Suprapubic skin (tissue), 4 donors: ENCODE data around the gene CSH1. TPM values are rescaled to one million over a fixed set of nuclear protein-coding genes. Genes with fewer than 3 reads are reported as not detected.

ENCODE experiments used
- DNase-seq, 2 donors: peaks; one replicate each; pipeline ENCODE4 v3.0.0-alpha.2; 2019; ENCODE audit warnings: low spot score in 2 of 2
- H3K27ac ChIP-seq: fragments of 200-600 bp; sonication (generic); one replicate; pipeline ENCODE4 v1.5.1; 2019
- H3K27me3 ChIP-seq: fragments of 200-600 bp; sonication (generic); one replicate; pipeline ENCODE4 v1.5.1; 2019
- H3K36me3 ChIP-seq: fragments of 200-600 bp; sonication (generic); one replicate; pipeline ENCODE4 v1.5.1; 2019
- H3K4me1 ChIP-seq: fragments of 200-600 bp; sonication (generic); one replicate; pipeline ENCODE4 v1.5.1; 2019
- H3K4me3 ChIP-seq: fragments of 200-600 bp; sonication (generic); one replicate; pipeline ENCODE4 v1.5.1; 2019; ENCODE audit warnings: mild to moderate bottlenecking
- H3K9me3 ChIP-seq: fragments of 200-600 bp; sonication (generic); one replicate; pipeline ENCODE4 v1.5.1; 2019
- CTCF ChIP-seq, 2 donors: fragments of 200-600 bp in 1 of 2; fragments of 450-650 bp in 1 of 2; sonication (generic) in 1 of 2; IDR thresholded peaks; one replicate each; pipeline ENCODE4 v1.5.1; 2016 to 2019; ENCODE audit warnings: antibody characterized with exemption in 2 of 2, mild to moderate bottlenecking in 1 of 2, moderate library complexity in 1 of 2
- EP300 ChIP-seq: sonication (generic); formaldehyde crosslinking; IDR thresholded peaks from one replicate; pipeline ENCODE4 v1.6.1; 2017; ENCODE audit warnings: antibody characterized with exemption
- POLR2A ChIP-seq, 2 donors: fragments of 450-650 bp; IDR thresholded peaks; one replicate each; pipeline ENCODE4 v1.6.1; 2017; ENCODE audit warnings: antibody characterized with exemption in 2 of 2, mild to moderate bottlenecking in 2 of 2, moderate library complexity in 2 of 2
- POLR2AphosphoS5 ChIP-seq, 3 donors: sonication (generic); formaldehyde crosslinking; IDR thresholded peaks; one replicate each; pipeline ENCODE4 v1.6.1; 2017; ENCODE audit warnings: antibody characterized with exemption in 3 of 3
- WGBS: methylation state at CpG from one replicate; pipeline ENCODE4 v1.1.5; 2018; 5-methylcytosine and 5-hydroxymethylcytosine counted together
- total RNA-seq, 4 donors: library from RNA; depleted of rRNA; stranded (reverse); fragments of >200 nt; gene quantifications; one replicate each; pipeline ENCODE4 v1.1.0, GENCODE V29; 2016

The CSH1 gene
- total RNA-seq, 4 donors from 2014 or later: not detected

- Histone ChIP-seq H3K27me3 (no peaks in the 10 kb centered on the region), H3K4me1 (peaks cover 10% of the 10 kb centered on the region), H3K4me3 (peak overlapping the region; percentile 32), H3K9me3 (no peaks in the 10 kb centered on the region), H3K27ac (peak overlapping the region; percentile 53), H3K36me3 (no peaks in the 10 kb centered on the region)
- peak; percentile 95 to 98 for DNase-seq
- 22% methylated on average over 51 of the region's 82 CpGs for WGBS
- TF ChIP-seq CTCF (IDR thresholded peaks at IDR 0.05) (peak; percentile 34 to 68), POLR2AphosphoS5 (IDR thresholded peaks at IDR 0.05) (peak; percentile 4 to 93 (median 61)), EP300 (no peak), POLR2A (IDR thresholded peaks at IDR 0.05) (no peak)
These were observed 47.3 kb downstream of the CSH1 start for GRCh38 chr17:63848834-63849689.

GRCh38 chr17:63847525-63848249, 48.7 kb downstream of the CSH1 start:
- Histone ChIP-seq H3K4me1 (peaks cover 17% of the 10 kb centered on the region), H3K27ac (no peak overlapping the region), H3K27me3 (no peaks in the 10 kb centered on the region), H3K4me3 (no peak overlapping the region), H3K36me3 (no peaks in the 10 kb centered on the region), H3K9me3 (no peaks in the 10 kb centered on the region)
- DNase-seq: no peak
- no peak for TF ChIP-seq CTCF (IDR thresholded peaks at IDR 0.05)
- TF ChIP-seq POLR2AphosphoS5 (IDR thresholded peaks at IDR 0.05): no peak
- TF ChIP-seq POLR2A (IDR thresholded peaks at IDR 0.05): no peak
- TF ChIP-seq EP300: no peak
- 76% methylated on average over 3 of the region's 3 CpGs for WGBS

- Histone ChIP-seq H3K9me3 (no peaks in the 10 kb centered on the region), H3K36me3 (no peaks in the 10 kb centered on the region), H3K4me1 (peaks cover 29% of the 10 kb centered on the region), H3K27ac (no peak overlapping the region), H3K4me3 (no peak overlapping the region), H3K27me3 (no peaks in the 10 kb centered on the region)
- TF ChIP-seq POLR2A (IDR thresholded peaks at IDR 0.05): no peak
- WGBS: 42% methylated on average over 1 of the region's 1 CpG
- DNase-seq: no peak
These were observed 50.9 kb downstream of the CSH1 start for GRCh38 chr17:63845509-63845908.

Other genes starting within 250 kb of the CSH1 start
- 1 to 10 TPM; 5.0 to 9.4 (median 6.8) TPM for gene LIMD2, start 196.4 kb downstream of the CSH1 start, total RNA-seq
- gene STRADA, start 154.8 kb downstream of the CSH1 start, total RNA-seq: 10 to 100 TPM; 17.0 to 52.2 (median 27.4) TPM
- gene CCDC47, start 123.0 kb downstream of the CSH1 start, total RNA-seq: 10 to 100 TPM; 48.1 to 70.0 (median 62.9) TPM
- 100 to 1,000 TPM in 2 of 4 donors, 10 to 100 TPM in 2; 56.9 to 222 (median 84.9) TPM for gene DDX42, start 122.4 kb downstream of the CSH1 start, total RNA-seq
- gene PSMC5, start 69.1 kb downstream of the CSH1 start, total RNA-seq: 100 to 1,000 TPM; 105 to 144 (median 118) TPM
- 10 to 100 TPM; 46.4 to 54.7 (median 48.4) TPM for gene FTSJ3, start 68.9 kb downstream of the CSH1 start, total RNA-seq
- 100 to 1,000 TPM; 234 to 337 (median 309) TPM for gene SMARCD2, start 53.9 kb downstream of the CSH1 start, total RNA-seq
- not detected for gene CSH2, start 22.9 kb downstream of the CSH1 start, total RNA-seq
- gene GH2, start 14.6 kb downstream of the CSH1 start, total RNA-seq: not detected
- gene CSHL1, start 14.7 kb upstream of the CSH1 start, total RNA-seq: not detected
- not detected for gene GH1, start 22.3 kb upstream of the CSH1 start, total RNA-seq
- gene CD79B, start 35.8 kb upstream of the CSH1 start, total RNA-seq: 1 to 10 TPM; 1.5 to 7.9 (median 2.2) TPM
- 1 to 10 TPM in 2 of 4 donors, under 1 TPM in 2; 0.45 to 4.5 (median 1.6) TPM for gene SCN4A, start 76.3 kb upstream of the CSH1 start, total RNA-seq
- under 1 TPM in 1 of 4 donors, not detected in 3; 0.30 TPM for gene PRR29, start 101.8 kb upstream of the CSH1 start, total RNA-seq
- 10 to 100 TPM in 2 of 4 donors, 1 to 10 TPM in 2; 8.4 to 32.5 (median 14.9) TPM for gene ICAM2, start 124.1 kb upstream of the CSH1 start, total RNA-seq
- 10 to 100 TPM; 21.2 to 41.1 (median 35.1) TPM for gene ERN1, start 233.6 kb upstream of the CSH1 start, total RNA-seq